ENCODE results near the gene DRD2.

Gene DRD2

DNA sequence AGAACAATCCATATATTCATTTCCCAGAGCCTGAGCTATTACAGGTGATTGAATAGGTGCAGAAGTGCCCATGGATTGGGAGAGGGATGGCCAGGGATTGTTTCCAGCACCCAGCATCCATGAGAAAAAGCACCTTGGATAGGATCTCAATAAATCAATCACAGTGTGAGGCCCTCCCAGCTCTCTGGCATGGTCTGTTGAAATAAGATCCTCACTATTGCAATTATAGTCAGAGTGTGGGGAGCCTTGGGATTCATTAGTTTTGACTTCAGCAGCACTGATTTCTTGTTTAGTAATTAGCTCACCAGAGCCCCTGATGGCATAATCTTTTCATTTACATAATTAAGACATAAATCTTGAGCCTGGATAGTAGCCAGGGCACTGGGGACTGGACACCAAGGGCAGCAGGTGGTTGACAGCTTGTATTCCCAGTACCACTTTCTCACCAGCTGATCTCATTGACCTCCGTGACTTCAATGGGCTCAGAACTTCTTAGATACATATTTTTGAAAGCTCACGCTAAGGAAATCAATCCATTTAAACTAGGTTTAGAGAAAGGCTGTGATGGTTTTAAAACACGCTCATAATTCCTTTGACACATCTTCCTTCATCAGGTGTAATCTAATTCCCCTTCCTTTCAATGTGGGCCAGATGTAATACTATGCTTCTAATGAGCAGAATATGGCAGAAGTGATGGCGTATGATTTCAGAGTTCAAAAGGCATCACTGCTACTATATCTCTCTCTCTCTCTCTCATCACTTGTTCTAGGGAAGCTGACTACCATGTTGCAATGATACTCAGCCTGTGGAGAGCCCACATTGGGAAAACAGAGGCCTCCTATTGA lies 22.1 kb upstream of the DRD2 start:
- H3K27ac Mint-ChIP-seq = no peak overlapping the region
- H3K27me3 Mint-ChIP-seq (ENCODE audit: low read depth) = peaks cover 18% of the 10 kb centered on the region
- H3K4me3 Mint-ChIP-seq = no peak overlapping the region
- no peaks in the 10 kb centered on the region for H3K36me3 Mint-ChIP-seq (ENCODE audit: low read depth)
- no peaks in the 10 kb centered on the region for H3K9me3 Mint-ChIP-seq
- no peaks in the 10 kb centered on the region for H3K4me1 Mint-ChIP-seq (ENCODE audit: low read depth)

DNA sequence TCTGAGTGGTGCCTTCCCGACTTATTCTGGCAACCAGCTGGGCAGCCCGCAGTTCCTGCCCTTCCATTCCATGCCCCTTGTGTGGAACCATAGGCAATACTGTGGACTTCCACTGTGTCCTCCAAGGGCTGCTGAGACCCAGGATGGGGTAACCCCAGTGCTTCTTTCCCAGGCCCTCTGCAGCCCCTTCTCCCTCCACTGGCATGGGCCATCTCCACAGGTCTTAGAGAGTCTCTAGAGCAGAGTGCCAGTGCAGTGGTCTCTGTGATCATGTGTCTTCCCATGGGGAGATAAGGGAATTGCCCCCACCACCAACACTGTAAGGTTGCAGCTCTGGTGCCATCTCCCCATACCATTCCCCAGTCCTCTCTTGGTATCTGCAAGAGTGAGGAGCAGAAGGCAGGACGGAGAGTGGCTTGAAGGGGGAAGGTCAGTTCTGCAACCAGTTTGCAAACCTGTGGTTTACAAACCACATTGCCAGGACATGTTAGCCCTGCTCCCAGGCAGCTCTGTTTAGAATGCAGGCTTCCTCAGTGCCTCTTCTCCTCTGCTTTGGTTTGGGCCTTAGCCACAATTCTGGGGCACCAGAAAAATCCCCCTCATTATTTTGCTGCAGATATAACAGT lies 20.9 kb upstream of the DRD2 start:
- Mint-ChIP-seq H3K36me3 (ENCODE audit: low read depth) (no peaks in the 10 kb centered on the region), H3K27me3 (ENCODE audit: low read depth) (peaks cover 14% of the 10 kb centered on the region), H3K27ac (no peak overlapping the region), H3K9me3 (no peaks in the 10 kb centered on the region), H3K4me1 (ENCODE audit: low read depth) (no peaks in the 10 kb centered on the region), H3K4me3 (no peak overlapping the region)

DNA sequence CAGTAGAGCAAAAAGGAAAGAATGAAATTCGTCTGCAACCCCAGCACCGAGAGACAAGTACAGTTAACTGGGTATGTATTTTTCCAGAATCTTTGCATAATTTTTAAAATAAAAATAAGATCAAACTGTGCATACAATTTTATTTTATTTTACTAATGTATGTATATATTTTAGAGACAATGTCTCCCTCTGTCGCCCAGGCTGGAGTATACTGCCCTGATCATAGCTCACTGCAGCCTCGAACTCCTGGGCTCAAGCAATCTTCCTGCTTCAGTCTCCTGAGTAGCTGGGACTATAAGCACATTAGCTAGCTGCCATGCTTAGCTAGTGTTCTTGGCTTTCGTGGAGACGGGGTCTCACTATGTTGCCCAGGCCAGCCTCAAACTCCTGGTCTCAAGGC lies 18.8 kb upstream of the DRD2 start:
- H3K9me3 Mint-ChIP-seq = no peaks in the 10 kb centered on the region
- peaks cover 14% of the 10 kb centered on the region for H3K27me3 Mint-ChIP-seq (ENCODE audit: low read depth)
- H3K36me3 Mint-ChIP-seq (ENCODE audit: low read depth) = no peaks in the 10 kb centered on the region
- H3K27ac Mint-ChIP-seq = no peak overlapping the region
- H3K4me3 Mint-ChIP-seq = no peak overlapping the region
- no peaks in the 10 kb centered on the region for H3K4me1 Mint-ChIP-seq (ENCODE audit: low read depth)

DNA sequence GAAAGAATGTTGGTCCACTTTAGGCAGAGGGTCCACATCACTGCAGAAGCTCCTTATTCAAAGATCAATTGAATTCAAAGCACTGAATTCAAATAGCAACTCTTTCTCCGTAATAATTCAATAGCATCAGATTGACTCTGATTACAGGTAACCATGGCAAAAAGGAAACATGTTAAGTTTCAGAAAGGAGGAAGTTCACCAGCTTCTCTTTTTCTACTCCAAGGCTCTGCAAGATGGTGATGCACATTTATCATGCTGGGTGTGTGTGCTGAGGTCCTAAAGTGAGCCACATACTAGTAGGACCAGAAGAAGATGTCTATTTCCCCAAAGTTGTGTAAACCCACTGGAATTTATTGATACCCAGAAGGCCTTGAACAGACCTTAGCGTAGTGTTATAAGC lies 18.0 kb upstream of the DRD2 start:
- Mint-ChIP-seq H3K9me3 (no peaks in the 10 kb centered on the region), H3K4me1 (ENCODE audit: low read depth) (no peaks in the 10 kb centered on the region), H3K4me3 (no peak overlapping the region), H3K27me3 (ENCODE audit: low read depth) (peaks cover 14% of the 10 kb centered on the region), H3K36me3 (ENCODE audit: low read depth) (no peaks in the 10 kb centered on the region), H3K27ac (no peak overlapping the region)

DNA sequence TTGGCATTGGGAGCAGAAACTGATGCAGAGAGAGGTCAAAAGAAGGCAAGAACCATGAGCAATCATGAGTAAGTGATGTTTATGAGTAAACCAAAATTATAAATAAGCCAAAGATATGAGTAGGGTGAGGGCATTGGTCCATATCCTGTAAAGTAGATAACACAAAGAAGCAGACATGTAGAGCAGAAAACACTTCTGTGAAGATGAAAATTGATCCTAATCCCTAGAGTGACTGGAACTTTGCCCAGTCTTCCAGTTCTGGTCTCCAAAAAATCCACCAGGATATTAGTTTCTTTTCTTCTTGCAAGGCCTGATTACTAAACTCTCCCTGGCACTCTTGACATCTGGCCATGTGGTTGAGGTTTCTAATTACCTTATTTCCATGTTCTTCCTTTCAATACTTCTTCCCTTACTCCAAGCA lies 13.7 kb upstream of the DRD2 start:
- Mint-ChIP-seq H3K4me1 (ENCODE audit: low read depth) (no peaks in the 10 kb centered on the region), H3K27me3 (ENCODE audit: low read depth) (peaks cover 6% of the 10 kb centered on the region), H3K27ac (no peak overlapping the region), H3K4me3 (no peak overlapping the region), H3K9me3 (no peaks in the 10 kb centered on the region), H3K36me3 (ENCODE audit: low read depth) (no peaks in the 10 kb centered on the region)

DNA sequence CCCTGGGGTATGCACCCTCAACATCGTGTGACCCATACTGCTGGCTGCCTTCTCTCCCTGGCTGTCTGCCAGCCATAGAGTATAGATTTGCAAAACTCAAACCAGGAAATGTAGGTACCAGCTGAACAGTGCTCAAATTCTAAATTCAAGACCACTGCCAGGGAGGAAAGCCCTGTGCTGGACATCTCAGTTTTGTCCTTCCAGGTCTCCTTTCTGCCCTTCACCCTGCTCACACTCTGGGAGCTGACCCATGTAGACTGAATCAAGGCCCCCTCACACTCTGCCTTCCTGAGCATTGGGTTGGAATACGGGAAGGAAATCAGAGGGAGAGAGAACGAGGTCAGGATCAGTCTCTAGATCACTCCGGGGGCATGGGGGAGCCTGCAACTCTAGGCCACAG lies 12.4 kb upstream of the DRD2 start:
- peaks cover 6% of the 10 kb centered on the region for H3K27me3 Mint-ChIP-seq (ENCODE audit: low read depth)
- no peaks in the 10 kb centered on the region for H3K9me3 Mint-ChIP-seq
- H3K36me3 Mint-ChIP-seq (ENCODE audit: low read depth) = no peaks in the 10 kb centered on the region
- H3K4me3 Mint-ChIP-seq = no peak overlapping the region
- no peak overlapping the region for H3K27ac Mint-ChIP-seq
- no peaks in the 10 kb centered on the region for H3K4me1 Mint-ChIP-seq (ENCODE audit: low read depth)

DNA sequence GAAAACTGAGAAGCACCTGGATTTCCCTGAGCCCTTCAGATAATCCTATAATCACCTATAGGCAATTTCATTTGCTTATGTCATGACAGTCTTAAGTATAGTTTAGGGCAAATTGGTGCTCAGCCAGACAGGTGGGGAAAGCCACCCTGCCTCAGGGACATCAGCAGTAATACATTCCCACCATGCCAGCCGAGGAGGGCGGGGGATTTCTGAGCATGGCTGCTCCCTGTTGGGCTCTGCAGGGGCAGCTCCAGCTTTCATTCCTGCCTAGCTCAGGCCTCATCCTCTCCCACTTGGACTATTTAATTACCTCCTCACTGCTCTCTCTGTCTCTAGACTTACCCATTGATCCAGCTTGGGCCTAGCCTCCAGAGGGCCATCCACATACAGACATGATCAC lies 9.0 kb upstream of the DRD2 start:
- H3K27ac Mint-ChIP-seq = no peak overlapping the region
- H3K4me1 Mint-ChIP-seq (ENCODE audit: low read depth) = no peaks in the 10 kb centered on the region
- no peaks in the 10 kb centered on the region for H3K9me3 Mint-ChIP-seq
- no peaks in the 10 kb centered on the region for H3K36me3 Mint-ChIP-seq (ENCODE audit: low read depth)
- no peak overlapping the region for H3K4me3 Mint-ChIP-seq
- H3K27me3 Mint-ChIP-seq (ENCODE audit: low read depth) = peaks cover 22% of the 10 kb centered on the region

DNA sequence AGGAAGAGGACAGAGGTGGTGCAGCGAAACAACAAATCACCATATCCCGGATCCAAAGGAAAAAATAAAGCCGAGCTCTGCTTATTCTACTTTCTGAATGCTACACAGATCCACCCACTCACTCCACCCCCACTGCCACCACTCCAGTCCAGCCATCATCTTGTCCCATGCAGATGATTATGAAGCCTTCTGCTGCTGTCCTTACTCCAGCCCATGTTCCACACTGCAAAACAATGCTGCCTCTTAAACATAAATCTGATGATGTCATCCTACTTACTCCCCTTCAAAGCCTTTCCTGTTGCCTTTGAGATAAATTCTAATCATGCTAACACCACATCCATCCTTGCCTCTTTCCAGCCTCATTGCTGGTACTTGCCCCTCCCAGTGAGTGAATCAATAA lies 6.5 kb upstream of the DRD2 start:
- no peaks in the 10 kb centered on the region for H3K36me3 Mint-ChIP-seq (ENCODE audit: low read depth)
- no peak overlapping the region for H3K27ac Mint-ChIP-seq
- H3K27me3 Mint-ChIP-seq (ENCODE audit: low read depth) = peaks cover 40% of the 10 kb centered on the region
- H3K9me3 Mint-ChIP-seq = no peaks in the 10 kb centered on the region
- H3K4me1 Mint-ChIP-seq (ENCODE audit: low read depth) = no peaks in the 10 kb centered on the region
- H3K4me3 Mint-ChIP-seq = no peak overlapping the region

DNA sequence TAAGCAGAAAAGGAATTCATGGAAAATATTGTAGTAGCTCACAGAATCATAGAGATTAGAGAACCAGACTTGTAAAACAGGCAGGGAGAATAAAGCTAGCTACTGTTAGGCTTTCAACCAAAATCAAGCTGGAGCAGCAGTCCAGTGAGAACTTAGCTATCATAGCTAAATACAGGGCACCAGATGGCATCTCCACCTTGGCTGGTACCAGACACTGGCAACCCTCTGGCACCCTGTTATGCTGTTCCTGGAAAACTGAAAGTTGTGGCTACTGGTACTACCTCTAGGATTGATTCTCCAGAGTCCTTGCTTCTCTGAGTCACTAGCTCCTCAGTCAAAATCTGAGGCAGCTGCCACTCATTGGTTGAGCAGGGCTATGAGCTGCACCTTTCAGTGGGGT lies 6.0 kb upstream of the DRD2 start:
- H3K36me3 Mint-ChIP-seq (ENCODE audit: low read depth) = no peaks in the 10 kb centered on the region
- H3K9me3 Mint-ChIP-seq = no peaks in the 10 kb centered on the region
- peaks cover 44% of the 10 kb centered on the region for H3K27me3 Mint-ChIP-seq (ENCODE audit: low read depth)
- no peak overlapping the region for H3K4me3 Mint-ChIP-seq
- no peaks in the 10 kb centered on the region for H3K4me1 Mint-ChIP-seq (ENCODE audit: low read depth)
- H3K27ac Mint-ChIP-seq = no peak overlapping the region

DNA sequence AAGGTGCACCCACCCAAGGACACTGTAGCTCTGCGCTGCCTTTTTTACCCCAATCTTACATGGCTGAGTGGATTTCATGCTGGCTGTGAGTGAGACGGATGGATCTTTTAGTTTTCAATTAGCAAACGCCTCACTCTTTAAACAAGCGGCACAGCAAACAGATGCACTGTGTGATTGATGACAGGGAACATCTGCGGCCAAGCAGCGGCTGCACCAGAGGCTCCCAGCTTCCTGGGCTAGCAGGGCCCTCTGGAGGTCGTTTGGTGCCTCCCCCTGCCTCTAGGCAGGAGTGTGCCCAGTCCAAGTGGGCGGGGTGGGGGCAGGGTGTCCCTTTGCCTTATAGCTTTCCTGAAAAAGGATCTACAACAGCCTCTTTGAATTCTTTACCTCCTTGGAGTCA lies 2.1 kb upstream of the DRD2 start:
- peaks cover 66% of the 10 kb centered on the region for H3K27me3 Mint-ChIP-seq (ENCODE audit: low read depth)
- peaks cover 1% of the 10 kb centered on the region for H3K4me1 Mint-ChIP-seq (ENCODE audit: low read depth)
- H3K9me3 Mint-ChIP-seq = no peaks in the 10 kb centered on the region
- H3K36me3 Mint-ChIP-seq (ENCODE audit: low read depth) = peaks cover 3% of the 10 kb centered on the region
- no peak overlapping the region for H3K4me3 Mint-ChIP-seq
- H3K27ac Mint-ChIP-seq = no peak overlapping the region

DNA sequence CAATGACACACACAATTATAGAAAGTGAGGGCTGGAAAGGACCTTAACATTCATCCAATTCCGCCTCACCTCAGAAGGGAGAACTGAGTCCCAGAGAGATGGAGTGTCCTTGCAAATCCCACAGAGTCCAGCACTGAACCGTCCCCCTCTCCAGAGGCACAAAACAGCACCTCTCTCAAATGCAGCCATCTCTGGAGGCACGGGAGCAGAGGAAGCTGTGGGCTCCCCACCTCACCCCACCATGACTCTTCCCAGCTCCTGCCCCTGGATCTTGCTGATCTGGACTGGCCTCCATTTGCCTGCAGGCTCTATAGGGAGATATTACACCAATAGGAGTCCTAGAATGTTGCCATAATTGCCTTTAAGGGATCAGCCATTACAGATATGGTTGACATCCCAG lies 1.4 kb upstream of the DRD2 start:
- no peak overlapping the region for H3K4me3 Mint-ChIP-seq
- H3K27ac Mint-ChIP-seq = no peak overlapping the region
- peaks cover 1% of the 10 kb centered on the region for H3K4me1 Mint-ChIP-seq (ENCODE audit: low read depth)
- peaks cover 3% of the 10 kb centered on the region for H3K36me3 Mint-ChIP-seq (ENCODE audit: low read depth)
- peaks cover 68% of the 10 kb centered on the region for H3K27me3 Mint-ChIP-seq (ENCODE audit: low read depth)
- no peaks in the 10 kb centered on the region for H3K9me3 Mint-ChIP-seq

DNA sequence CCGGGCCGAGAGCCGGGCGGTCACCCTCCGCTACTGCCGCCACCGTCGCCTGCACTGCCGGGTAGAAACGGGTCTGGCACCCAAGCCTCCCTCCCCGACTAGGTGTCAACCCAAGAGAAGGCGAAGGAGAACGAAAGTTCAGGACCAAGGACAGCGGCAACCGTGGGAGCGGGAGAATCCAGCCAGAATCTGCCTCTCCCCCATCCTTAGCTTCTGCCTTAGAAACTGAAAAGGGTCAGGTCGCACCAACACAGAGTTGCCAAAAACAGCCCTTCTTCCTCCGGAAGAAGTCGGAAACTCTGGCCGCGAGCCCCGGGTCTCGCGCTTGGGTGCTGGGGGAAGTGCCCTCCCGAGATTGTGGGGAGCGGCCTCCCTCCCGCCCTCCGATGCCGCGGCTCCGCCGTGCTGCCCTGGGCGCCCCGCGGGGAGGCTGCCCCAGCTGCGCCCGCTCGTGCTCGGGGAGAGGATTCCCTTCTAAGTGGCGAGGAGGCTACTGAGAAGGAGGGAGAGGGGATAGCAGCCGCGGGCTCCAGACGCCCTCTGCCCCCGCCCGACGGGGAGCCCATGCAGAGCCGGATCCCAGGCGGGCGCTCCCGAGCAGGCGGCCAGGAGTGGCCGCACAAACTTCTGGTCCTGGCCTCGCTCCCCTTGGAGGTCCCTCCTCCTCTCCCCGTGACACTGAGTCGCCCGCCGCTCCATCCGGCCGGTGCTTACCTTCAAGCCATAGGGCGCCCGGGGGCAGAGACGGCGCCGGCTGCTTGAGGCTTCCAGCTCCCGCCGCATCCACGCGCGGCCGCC lies 637 bp downstream of the DRD2 start:
- Mint-ChIP-seq H3K4me1 (ENCODE audit: low read depth) (peaks cover 1% of the 10 kb centered on the region), H3K27ac (no peak overlapping the region), H3K4me3 (no peak overlapping the region), H3K36me3 (ENCODE audit: low read depth) (peaks cover 3% of the 10 kb centered on the region), H3K9me3 (no peaks in the 10 kb centered on the region), H3K27me3 (ENCODE audit: low read depth) (peaks cover 58% of the 10 kb centered on the region)

DNA sequence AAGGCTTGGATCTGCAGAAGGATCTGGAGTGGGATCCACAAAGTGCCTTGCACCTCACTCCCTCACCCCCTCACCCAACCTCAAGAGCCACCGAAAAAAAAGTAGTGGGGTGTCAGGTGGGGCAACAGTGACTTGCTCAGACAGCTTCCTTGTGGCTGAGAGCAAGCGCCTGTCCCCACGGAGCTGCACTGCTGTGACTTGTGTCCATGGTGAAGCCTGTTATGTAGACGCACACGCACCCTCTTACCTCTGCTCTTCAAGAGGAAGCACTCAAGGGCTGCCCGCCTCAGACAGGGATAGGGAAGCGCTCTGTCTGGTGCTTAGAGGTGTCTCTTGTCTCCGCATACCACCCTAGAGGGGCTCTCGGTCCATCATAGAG lies 1.2 kb downstream of the DRD2 start:
- H3K27me3 Mint-ChIP-seq (ENCODE audit: low read depth) = peaks cover 60% of the 10 kb centered on the region
- H3K27ac Mint-ChIP-seq = no peak overlapping the region
- no peaks in the 10 kb centered on the region for H3K9me3 Mint-ChIP-seq
- peaks cover 3% of the 10 kb centered on the region for H3K36me3 Mint-ChIP-seq (ENCODE audit: low read depth)
- H3K4me1 Mint-ChIP-seq (ENCODE audit: low read depth) = peaks cover 1% of the 10 kb centered on the region
- no peak overlapping the region for H3K4me3 Mint-ChIP-seq

DNA sequence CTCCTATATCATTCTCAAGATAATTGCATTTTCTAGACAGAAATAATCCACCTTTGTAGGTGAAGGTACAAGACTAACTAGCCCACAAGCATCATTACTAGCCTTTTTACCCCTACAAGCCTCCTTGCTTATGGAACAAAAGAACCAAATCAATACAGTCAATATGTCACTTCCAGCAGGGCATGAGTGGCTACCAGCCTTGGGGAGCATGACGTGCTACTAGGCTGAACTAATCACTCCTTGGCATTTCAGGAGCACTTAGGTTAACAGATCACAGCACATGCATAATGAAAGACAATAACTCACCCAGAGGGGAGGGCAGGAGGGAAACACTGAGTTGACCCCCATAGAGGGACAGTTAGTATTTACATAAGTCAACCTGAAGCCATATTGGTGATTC lies 2.7 kb downstream of the DRD2 start:
- no peaks in the 10 kb centered on the region for H3K9me3 Mint-ChIP-seq
- H3K4me1 Mint-ChIP-seq (ENCODE audit: low read depth) = peaks cover 1% of the 10 kb centered on the region
- peaks cover 3% of the 10 kb centered on the region for H3K36me3 Mint-ChIP-seq (ENCODE audit: low read depth)
- no peak overlapping the region for H3K27ac Mint-ChIP-seq
- H3K4me3 Mint-ChIP-seq = no peak overlapping the region
- peaks cover 51% of the 10 kb centered on the region for H3K27me3 Mint-ChIP-seq (ENCODE audit: low read depth)

DNA sequence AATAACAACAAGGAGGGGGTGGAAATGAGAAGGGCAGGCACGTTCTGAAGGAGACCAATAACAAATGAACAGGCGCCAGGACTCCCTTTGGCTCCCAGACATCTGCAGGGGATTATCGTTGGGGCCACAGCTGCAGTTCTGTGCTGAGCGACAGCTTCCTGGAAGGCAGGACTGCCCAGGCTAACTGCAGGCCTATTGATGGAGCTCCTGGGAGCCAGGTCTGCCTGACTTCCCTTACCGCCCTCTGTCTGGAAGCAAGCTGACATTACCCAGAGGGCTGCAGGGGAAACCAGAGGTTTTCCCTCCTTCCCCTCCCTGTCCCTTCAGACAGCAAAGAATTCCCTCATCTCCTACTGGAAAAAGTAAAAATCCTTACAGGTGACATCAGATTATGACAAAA lies 5.0 kb downstream of the DRD2 start:
- H3K9me3 Mint-ChIP-seq = no peaks in the 10 kb centered on the region
- peaks cover 1% of the 10 kb centered on the region for H3K4me1 Mint-ChIP-seq (ENCODE audit: low read depth)
- H3K36me3 Mint-ChIP-seq (ENCODE audit: low read depth) = peaks cover 1% of the 10 kb centered on the region
- peaks cover 30% of the 10 kb centered on the region for H3K27me3 Mint-ChIP-seq (ENCODE audit: low read depth)
- H3K4me3 Mint-ChIP-seq = no peak overlapping the region
- H3K27ac Mint-ChIP-seq = no peak overlapping the region
